ENCODE results near the gene SLC34A1.

The SLC34A1 gene

GRCh38 chr5:177351392-177352329 is 32.6 kb upstream of the SLC34A1 start, which contains the start of gene LMAN2 (continued):
- TF ChIP-seq ZNF791 (tag by site-specific recombination; IDR thresholded peaks at IDR 0.05) (no peak), TCF7L2 (IDR thresholded peaks at IDR 0.05; ENCODE audit: borderline replicate concordance, low read depth, low read length) (no peak), KLF7 (tag by site-specific recombination; IDR thresholded peaks at IDR 0.05; ENCODE audit: borderline replicate concordance) (peak; percentile 86), PRDM1 (tag by site-specific recombination; IDR thresholded peaks at IDR 0.05) (no peak), TRIM28 (IDR thresholded peaks at IDR 0.05; ENCODE audit: borderline replicate concordance, low read length) (peak; percentile 62), PRDM2 (tag by site-specific recombination; IDR thresholded peaks at IDR 0.05; ENCODE audit: borderline replicate concordance) (no peak), OVOL3 (tag by site-specific recombination; IDR thresholded peaks at IDR 0.05) (no peak), HOXA7 (CRISPR knock-in tag; IDR thresholded peaks at IDR 0.05; ENCODE audit: borderline replicate concordance) (no peak), ZNF426 (tag by site-specific recombination; IDR thresholded peaks at IDR 0.05) (no peak), ZNF555 (tag by site-specific recombination; conservative IDR thresholded peaks at IDR 0.05) (no peak), ZNF184 (tag by site-specific recombination; IDR thresholded peaks at IDR 0.05) (no peak), ZNF610 (tag by site-specific recombination; IDR thresholded peaks at IDR 0.05; ENCODE audit: borderline replicate concordance) (no peak), ZNF148 (tag by site-specific recombination; IDR thresholded peaks at IDR 0.05; ENCODE audit: borderline replicate concordance) (no peak), ZNF350 (tag by site-specific recombination; IDR thresholded peaks at IDR 0.05) (no peak), ZBTB44 (tag by site-specific recombination; IDR thresholded peaks at IDR 0.05) (peak; percentile 49; the same call in 1 of the 2 replicates), ZNF513 (tag by site-specific recombination; IDR thresholded peaks at IDR 0.05) (0 out of 2 replicates have a peak, but pooled peaks have one; percentile 23), ZEB2 (tag by site-specific recombination; IDR thresholded peaks at IDR 0.05) (peak; percentile 88), KLF10 (tag by site-specific recombination; IDR thresholded peaks at IDR 0.05) (peak; percentile 65), RBAK (tag by site-specific recombination; IDR thresholded peaks at IDR 0.05) (no peak), ZNF792 (tag by site-specific recombination; IDR thresholded peaks at IDR 0.05) (no peak), ZSCAN30 (tag by site-specific recombination; IDR thresholded peaks at IDR 0.05) (peak; percentile 91), ZNF621 (tag by site-specific recombination; IDR thresholded peaks at IDR 0.05) (no peak), ZBTB17 (tag by site-specific recombination; IDR thresholded peaks at IDR 0.05) (peak; percentile 95), OSR2 (tag by site-specific recombination; IDR thresholded peaks at IDR 0.05) (no peak; the same call in 1 of the 2 replicates), ZNF391 (tag by site-specific recombination; IDR thresholded peaks at IDR 0.05; ENCODE audit: borderline replicate concordance, low read depth) (peak; percentile 87; the same call in 1 of the 2 replicates), KLF8 (tag by site-specific recombination; IDR thresholded peaks at IDR 0.05) (peak; percentile 94)

All from HEK293 (cell line).